Retina (tissue), 1 donor: Measurements from ENCODE around the gene UGGT2.
A peak's percentile ranks its signal among the peaks of the same experiment; 100 is the strongest.
"Not testable (repeated sequence)": the region's sequence is repeated elsewhere in the genome, so short reads cannot be mapped to it uniquely, and the experiment has no call there.

Experiments used
- DNase-seq: peaks from one replicate; pipeline ENCODE4 v3.0.0-alpha.2; 2016

Gene UGGT2

GRCh38 chr13:96051491-96051890 lies 1.7 kb downstream of the UGGT2 start:
- DNase-seq, result not testable (repeated sequence)

GRCh38 chr13:96050955-96051354 lies 2.2 kb downstream of the UGGT2 start:
- DNase-seq, result not testable (repeated sequence)

- not testable (repeated sequence) for DNase-seq
Observed at GRCh38 chr13:96046449-96047126, 6.6 kb downstream of the UGGT2 start.

GRCh38 chr13:96044238-96044637 lies 9.0 kb downstream of the UGGT2 start:
- DNase-seq, result no peak

GRCh38 chr13:96041326-96042110 lies 11.7 kb downstream of the UGGT2 start:
- no peak for DNase-seq

GRCh38 chr13:96036515-96036914 lies 16.7 kb downstream of the UGGT2 start:
- DNase-seq, result no peak

- DNase-seq, result no peak
Observed at GRCh38 chr13:96034662-96035061, 18.5 kb downstream of the UGGT2 start.

GRCh38 chr13:96033220-96034015 lies 19.8 kb downstream of the UGGT2 start:
- DNase-seq, result no peak

DNA sequence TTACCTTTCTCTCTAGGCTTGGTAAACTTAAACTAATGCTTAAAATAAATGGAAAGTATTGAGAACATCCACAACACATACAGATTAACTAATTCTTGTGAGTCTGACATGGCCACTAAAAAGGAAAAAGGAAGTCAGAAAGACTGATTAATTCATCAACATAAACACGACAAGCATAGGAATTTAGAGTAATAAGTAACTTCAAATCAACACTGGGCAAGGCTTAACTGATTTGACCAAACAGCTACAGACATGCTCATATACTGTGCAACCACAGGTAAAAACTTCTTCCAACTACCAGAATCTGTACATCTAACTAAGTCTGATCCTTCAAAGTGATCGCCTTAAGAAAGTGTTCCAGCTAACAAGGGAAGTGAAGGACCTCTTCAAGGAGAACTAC lies 20.5 kb downstream of the UGGT2 start:
- no peak for DNase-seq

DNA sequence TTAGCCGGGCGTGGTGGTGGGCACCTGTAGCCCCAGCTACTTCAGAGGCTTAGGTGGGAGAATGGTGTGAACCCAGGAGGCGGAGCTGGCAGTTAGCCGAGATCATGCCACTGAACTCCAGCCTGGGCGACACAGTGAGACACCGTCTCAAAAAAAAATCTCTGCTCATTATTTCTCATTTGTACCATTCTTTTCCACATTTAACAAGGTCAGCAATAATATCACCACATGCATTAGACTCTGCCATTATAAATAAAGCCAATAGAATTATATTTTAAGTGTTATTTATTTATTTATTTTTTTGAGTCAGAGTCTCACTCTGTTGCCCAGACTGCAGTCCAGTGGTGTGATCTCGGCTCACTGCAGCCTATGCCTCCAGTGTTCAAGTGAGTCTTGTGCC lies 24.2 kb downstream of the UGGT2 start:
- DNase-seq, result no peak

DNA sequence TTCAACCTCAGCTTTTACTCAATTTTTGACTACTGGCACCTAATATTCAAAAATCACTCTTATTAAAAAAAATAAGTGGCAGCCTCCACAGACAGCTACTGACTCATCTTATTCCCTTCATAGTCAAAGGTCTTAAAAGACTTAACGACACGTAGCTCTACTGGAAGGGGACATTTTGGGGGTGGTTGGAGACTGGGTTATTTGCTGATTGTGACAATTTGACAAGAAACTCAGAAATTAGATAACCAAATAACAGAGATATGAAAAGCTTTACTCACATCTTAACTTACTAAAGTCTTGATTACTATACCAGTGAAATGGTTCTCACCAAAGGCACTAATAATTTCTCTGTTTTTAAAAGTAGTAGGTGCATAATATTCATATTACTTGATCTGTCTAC lies 25.7 kb downstream of the UGGT2 start:
- DNase-seq, result no peak

DNA sequence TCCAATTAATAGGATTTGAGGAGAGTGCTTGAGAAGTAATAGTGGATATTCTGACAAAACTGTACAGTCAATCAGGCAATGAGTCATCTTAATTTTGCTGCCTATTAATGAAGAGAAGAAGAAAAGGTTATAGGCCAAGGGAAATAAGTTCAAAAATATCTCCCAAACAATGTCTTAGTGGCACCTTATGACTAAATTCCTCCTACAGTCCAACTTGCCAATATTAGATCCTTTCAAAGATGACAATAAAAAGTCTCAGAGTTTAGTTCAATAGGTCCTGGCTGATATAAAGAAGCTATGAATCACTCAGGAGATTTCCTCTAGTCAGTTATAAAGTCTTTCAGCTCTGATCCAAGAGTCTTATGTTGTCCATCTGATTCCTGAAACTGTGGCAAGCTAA lies 27.9 kb downstream of the UGGT2 start:
- DNase-seq, result no peak

- no peak for DNase-seq
Observed at GRCh38 chr13:96020931-96021330, 32.3 kb downstream of the UGGT2 start.

DNA sequence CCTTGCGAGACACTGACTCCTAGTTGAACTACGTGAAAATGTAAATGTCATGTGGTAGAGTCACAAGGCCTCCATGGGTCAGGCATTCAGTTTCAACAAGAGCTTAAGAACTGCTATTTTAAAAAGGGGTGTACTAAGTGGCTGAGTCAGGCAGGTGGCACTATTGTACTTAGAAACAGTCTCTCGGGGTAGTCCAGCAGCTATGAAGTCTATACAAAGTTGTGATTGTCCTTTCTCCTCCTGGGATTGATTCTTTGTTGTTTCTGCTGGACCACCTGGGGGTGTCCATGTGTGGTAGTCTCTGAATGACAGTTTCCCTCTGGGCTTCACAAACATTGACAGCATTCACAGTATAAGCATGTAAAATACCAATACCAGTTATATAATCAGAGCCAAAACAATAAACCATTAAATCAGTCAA lies 33.0 kb downstream of the UGGT2 start:
- DNase-seq, result peak; percentile 49

DNA sequence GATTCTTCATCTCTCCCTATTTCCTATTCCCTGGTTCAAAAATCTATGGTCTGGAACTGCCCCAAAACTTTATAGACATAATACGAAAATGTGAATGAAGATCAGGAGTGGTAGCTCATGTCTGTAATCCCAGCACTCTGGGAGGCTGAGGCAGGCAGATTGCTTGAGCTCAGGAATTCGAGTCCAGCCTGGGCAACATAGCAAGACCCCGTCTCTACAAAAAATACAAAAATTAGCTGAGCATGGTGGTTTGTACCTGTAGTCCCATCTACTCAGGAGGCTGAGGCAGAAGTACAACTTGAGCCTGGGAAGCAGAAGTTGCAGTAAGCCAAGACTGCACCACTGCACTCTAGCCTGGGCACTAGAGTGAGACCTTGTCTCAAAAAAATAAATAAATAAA lies 35.1 kb downstream of the UGGT2 start:
- no peak for DNase-seq

DNA sequence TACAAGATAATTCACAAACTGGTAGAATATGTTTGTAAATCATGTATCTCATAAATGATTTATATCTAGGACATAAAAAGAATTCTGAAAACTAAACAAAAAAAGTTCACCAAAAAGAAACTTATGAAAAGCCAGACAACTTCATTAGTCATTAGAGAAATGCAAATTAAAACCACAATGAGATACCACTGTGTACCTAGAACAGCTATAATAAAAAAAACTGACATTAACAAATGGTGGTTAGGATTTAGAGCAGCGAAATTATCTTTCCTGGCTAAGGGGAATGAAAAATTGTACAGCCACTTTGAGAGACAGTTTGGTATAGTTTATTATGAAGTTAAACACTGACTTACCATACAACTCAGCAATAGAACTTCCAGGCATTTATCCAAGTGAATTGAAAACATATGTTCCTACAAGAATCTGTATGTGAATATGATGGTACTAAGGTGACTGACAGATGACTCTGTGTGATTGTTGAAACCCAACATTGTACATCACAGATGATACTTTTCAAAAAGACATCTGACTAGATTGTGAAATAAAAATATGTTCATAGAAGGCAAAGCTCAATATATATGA lies 41.8 kb downstream of the UGGT2 start:
- DNase-seq, result no peak

- no peak for DNase-seq
Observed at GRCh38 chr13:96003304-96003703, 49.9 kb downstream of the UGGT2 start.

DNA sequence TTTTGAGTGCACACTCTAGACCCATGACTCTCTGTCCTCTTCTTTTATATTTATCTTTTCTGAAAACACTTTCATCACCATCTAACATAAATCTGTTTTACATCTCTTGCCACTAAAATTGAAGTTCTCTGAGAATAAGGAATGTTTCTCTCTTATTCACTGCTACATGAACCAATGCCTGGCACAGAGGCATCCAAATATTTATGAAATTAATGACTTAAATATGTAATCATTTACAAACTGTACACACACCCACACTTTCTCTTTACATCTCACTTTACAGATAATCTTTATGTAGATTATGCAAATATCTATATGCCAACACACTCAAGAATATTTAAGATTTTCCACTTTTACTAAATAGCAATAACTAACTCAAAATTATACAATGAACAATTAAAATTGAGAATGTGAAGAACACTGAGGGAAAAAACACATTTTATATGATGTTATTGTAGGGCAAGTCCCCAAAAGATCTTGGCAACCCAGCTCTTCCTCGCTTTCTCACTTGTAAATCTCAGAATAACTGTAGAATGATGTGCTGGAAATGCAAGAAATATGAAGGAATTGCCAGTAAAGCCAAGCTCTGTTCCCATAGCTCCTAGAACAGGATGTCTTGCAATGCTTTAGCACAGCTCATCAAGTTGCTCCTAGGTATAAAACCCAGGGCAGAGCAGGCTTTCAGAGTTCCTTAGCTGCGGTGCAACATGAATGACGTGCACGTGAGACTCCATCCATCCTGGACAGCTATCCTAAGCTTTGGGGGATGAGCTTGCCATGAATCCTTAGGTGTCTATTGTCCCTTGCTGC lies 50.7 kb downstream of the UGGT2 start:
- no peak for DNase-seq

- DNase-seq, result no peak
Observed at GRCh38 chr13:96000069-96000468, 53.1 kb downstream of the UGGT2 start.

- no peak for DNase-seq
Observed at GRCh38 chr13:95987841-95988240, 65.4 kb downstream of the UGGT2 start.

DNA sequence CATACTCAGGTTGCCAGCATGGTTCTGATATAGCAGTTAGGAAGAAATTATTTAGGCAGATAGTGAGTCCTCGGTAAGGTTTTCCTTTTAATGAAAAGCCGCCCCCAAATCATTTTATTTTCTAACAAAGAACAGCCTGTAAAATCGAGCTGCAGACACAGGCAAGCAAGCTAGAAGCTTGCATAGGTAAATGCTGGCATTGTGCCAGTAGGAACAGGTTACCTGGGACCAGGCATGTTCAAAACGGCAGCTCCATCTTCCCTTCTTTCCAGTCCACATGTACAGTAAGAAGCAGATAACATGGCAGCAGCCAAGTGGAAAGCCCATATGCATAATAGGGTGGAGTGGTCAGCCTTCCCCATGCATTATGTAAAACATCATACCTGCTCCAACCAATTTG lies 71.1 kb downstream of the UGGT2 start:
- DNase-seq, result no peak

- not testable (repeated sequence) for DNase-seq
Observed at GRCh38 chr13:95972651-95973050, 80.5 kb downstream of the UGGT2 start.
